Measurements from ENCODE around the gene AGPAT3.

AGPAT3 gene

GRCh38 chr21:43924421-43925095 is 59.5 kb downstream of the AGPAT3 start:
- DNase-seq (ENCODE audit: low read depth): no peak

DNA sequence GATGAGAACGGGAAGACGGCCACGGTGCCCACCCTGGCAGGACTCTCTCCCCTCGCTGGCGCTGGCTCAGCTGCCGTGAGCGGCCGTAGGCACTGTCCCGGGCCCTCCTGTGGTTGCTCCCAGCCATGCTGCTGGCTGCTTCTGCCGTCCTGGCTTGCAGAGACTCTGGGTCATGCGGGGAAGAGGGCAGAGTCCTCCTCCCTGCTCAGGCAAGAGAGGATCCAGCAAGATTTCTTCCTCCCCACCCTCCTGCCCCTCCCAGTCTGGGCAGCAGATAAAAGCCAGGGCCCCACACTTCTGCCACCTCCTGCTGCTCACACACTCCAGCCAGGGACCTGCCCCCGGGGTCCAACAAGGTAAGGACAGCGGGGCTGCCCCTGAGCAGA is 60.1 kb downstream of the AGPAT3 start:
- no peak for DNase-seq (ENCODE audit: low read depth)

- DNase-seq (ENCODE audit: low read depth): no peak
Observed at GRCh38 chr21:43925609-43926008, 60.6 kb downstream of the AGPAT3 start.

DNA sequence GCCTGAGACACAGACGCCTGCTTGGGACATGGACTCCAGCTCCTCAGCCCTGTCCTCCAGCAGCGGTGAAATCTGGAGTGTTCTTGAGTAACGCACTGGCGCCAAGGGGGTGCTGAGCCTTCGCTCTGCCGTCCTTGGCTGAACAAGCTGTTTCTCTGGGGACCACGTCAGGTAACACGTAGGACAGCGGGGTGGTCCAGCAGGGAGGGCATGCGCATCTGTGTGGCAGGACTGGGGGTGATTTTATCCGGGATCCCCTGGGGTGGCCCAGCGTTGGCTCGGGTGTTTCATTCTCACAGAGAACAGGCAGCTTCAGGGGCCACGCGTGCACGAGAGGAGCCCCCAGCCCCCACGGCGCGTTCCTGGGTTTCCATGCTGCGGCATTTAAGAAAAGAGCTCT is 61.2 kb downstream of the AGPAT3 start:
- DNase-seq (ENCODE audit: low read depth): no peak

DNA sequence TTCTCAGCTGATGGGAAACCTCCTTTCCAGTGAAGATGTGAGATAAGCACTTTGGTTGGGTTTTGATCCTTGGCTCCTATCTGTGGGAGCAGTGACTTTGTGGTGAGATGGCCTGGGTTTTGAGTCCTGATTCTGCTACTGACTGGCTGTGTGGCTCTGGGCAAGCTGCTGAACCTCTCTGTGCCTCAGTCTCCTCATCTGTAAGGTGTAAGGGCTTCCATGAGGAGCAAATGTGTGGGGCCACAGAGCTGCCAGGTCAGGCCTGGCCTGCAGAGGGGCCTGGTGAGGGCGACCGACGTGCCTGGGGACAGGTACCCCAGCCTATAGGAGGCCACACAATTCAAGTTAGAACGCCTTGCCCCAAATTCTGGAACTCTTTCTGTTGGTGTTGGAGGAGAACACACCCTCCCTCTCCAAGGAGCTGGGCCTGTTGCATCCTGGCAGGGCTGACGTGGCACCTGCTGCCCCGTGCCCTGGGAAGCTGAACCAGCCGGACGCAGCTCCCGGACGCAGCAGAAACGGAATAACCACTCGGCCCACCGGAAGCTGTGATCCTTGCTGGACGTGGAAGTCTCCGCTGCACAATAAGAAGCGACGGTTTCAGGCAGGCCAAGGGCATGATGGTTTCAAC is 62.7 kb downstream of the AGPAT3 start:
- no peak for DNase-seq (ENCODE audit: low read depth)

- DNase-seq (ENCODE audit: low read depth): no peak
Observed at GRCh38 chr21:43928222-43929125, 63.5 kb downstream of the AGPAT3 start.

GRCh38 chr21:43929217-43929971 is 64.4 kb downstream of the AGPAT3 start:
- DNase-seq (ENCODE audit: low read depth): no peak

DNA sequence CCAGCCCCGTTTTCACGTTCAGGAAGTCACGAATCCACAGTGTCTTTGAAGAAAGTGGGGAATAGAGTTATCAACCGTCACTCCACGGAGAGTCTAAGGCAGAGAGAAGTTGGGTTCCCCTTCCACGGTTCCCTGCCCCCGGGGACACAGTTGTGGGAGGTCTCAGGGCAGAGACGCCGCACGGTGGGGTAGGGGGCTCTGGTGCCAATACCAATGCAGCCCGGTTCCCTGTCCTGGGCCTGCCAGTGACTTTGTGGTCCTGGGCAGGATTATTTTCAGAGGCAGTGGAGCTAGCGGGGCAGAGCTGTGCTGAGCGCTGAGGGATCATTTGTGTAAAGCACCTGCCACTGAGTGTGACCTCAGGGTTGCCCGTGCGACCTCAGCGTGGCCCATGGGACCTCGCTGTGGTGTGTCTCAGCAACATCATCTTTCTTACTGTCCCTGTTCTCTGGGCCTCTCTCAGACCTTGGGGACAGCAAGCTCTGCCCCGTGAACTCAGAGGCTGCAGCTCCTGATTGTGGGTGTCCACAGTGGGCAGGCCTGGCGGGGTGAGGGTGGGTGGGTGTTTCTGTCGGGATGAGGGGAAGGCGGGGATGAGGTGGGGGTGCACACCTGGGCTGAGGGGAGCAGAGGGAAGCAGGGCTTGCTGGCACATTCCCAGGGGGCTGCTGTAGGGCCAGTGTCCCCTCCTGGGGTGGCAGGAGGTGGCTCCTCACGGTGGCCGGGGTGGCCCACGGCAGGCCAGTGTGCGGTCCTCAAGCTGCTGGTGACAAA is 65.2 kb downstream of the AGPAT3 start:
- no peak for DNase-seq (ENCODE audit: low read depth)

- no peak for DNase-seq (ENCODE audit: low read depth)
Observed at GRCh38 chr21:43930848-43931375, 65.9 kb downstream of the AGPAT3 start.

DNA sequence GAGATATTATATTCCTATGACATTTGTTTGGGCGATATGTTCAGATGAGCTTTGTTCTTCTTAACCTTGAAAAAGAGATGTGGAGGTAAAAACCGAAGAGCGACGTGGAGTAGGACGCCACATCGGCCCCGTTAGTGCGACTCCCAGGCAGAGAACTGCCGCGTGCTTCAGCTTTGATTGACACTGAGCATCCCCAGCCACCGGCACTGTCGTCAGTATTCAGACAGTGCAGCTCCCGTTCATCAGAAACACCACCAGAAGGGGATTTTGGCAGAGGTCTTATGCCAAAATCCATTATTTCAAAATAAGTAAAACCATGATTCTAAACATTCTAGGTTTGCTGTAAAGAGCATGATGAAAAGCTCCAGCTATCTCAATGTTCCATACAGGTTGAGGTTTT is 66.5 kb downstream of the AGPAT3 start:
- no peak for DNase-seq (ENCODE audit: low read depth)

DNA sequence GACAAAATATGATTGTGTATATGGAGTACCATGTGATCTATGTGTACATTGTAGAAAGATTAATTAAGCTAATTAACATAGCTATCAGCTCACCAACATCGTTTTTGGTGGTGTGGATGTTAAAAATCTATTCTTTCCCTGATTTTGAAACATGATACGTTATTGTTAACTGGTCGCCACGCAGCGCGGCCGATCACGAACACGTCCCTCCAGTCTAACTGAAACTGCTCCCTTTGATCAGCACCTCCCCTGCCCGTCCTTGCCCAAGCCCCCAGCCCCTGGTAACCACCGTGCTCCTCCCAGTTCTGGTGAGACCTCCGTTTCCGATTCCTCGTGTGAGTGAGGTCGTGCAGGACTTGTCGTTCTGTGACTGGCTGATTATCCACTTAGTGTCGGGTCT is 67.0 kb downstream of the AGPAT3 start:
- no peak for DNase-seq (ENCODE audit: low read depth)

DNA sequence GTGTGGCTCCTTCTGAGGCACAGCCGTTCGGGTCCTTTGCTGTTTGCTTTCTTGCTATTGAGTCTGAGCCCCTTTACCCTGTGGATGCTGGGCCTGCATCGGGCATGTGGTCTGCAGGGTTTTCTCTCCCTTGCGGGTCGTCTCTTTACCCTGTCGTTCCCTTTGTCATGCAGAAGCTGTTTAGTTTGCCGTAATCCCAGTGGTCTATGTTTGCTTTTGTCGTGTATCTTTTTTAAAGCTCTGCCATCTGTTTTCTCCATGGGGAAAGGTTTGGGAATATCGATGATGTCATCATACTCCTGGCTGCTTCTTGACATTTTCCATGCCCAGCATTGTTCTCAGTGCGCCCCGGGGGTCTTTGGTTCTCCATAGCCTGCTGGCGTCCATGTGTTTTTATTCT is 68.2 kb downstream of the AGPAT3 start:
- no peak for DNase-seq (ENCODE audit: low read depth)

- DNase-seq (ENCODE audit: low read depth): no peak
Observed at GRCh38 chr21:43933680-43934079, 68.7 kb downstream of the AGPAT3 start.

DNA sequence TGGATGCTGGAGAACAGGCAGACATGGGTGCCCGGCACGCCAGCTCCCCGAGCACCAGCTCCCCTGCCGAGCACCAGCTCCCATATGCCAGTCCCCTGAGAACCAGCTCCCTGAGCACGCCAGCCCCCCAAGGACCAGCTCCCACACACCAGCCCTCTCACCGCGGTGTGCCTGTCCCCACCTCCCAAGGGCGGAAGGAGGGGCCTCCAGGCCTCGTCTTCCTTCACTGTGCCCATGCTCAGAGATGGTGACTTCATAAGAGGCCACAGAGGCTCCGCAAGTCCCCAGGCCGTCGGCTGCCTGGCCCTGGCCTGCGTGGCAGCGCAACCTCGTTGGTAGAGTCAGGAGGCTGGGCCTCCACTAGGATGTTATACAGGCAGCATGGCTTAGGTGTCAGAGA is 69.1 kb downstream of the AGPAT3 start:
- no peak for DNase-seq (ENCODE audit: low read depth)

GRCh38 chr21:43934716-43935705 is 70.0 kb downstream of the AGPAT3 start:
- DNase-seq (ENCODE audit: low read depth): no peak

- DNase-seq (ENCODE audit: low read depth): no peak
Observed at GRCh38 chr21:43935711-43936110, 70.7 kb downstream of the AGPAT3 start.

GRCh38 chr21:43936247-43936967 is 71.4 kb downstream of the AGPAT3 start:
- DNase-seq (ENCODE audit: low read depth): no peak

GRCh38 chr21:43937051-43937832 is 72.2 kb downstream of the AGPAT3 start:
- DNase-seq (ENCODE audit: low read depth): no peak
